Measurements from ENCODE around the gene RPS4Y1. TPM values are rescaled to one million over a fixed set of nuclear protein-coding genes. Genes with fewer than 3 reads are reported as not detected.
"Not testable (repeated sequence)": the region's sequence is repeated elsewhere in the genome, so short reads cannot be mapped to it uniquely, and the experiment has no call there.

Gene RPS4Y1
- total RNA-seq (100 to 1,000 TPM in 2 of 7 donors, not detected in 5; 255 to 286 TPM), polyA plus RNA-seq (100 to 1,000 TPM in 2 of 3 donors, under 1 TPM in 1; 0.50 to 725 (median 552) TPM)
- long read RNA-seq, donor 1, transcript RPS4Y1-201 (7 exons, 1,305 nt) = major isoform, 6 of 7 reads
- long read RNA-seq, donor 1, partial matches to known transcripts = 0 of 7 reads
- long read RNA-seq, donor 1, other reads (novel, unspliced or antisense) = 0 of 7 reads
- long read RNA-seq, donor 2, transcript RPS4Y1-201 (7 exons, 1,305 nt) = major isoform, 194 of 331 reads
- long read RNA-seq, donor 2, transcript RPS4Y1-203 (3 exons, 998 nt) = minor isoform, 21 of 331 reads
- long read RNA-seq, donor 2, partial matches to known transcripts = 113 of 331 reads
- long read RNA-seq, donor 2, other reads (novel, unspliced or antisense) = 0 of 331 reads

DNA sequence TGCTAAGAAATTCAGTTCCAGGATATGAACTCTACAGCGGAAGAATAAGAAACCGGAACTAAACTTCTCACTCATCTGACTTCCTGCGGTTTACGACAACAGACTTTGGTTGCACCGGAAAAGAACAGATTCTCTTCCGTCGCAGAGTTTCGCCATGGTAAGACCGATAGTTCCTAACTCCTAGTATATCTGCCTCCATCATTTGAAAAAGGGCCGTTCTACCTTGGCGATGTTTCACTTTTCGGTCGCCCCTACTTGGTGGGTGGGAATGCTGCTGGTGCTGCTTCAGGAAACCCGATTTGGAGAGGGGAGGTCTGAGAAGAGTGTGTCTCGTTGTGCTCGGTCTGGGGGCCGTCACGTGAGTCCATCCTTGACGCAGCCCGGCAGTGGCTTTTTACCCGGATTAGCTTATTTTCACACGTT lies at the start of gene RPS4Y1:
RPS4Y1 (plus strand) TSS at position 132 of the 423 bp plus-strand sequence; CDS start at position 155, 23 bp downstream.
- peak within 1 kb of the TSS in 3 of 8 donors; percentile 46 to 55 (median 54) for H3K4me3 ChIP-seq

DNA sequence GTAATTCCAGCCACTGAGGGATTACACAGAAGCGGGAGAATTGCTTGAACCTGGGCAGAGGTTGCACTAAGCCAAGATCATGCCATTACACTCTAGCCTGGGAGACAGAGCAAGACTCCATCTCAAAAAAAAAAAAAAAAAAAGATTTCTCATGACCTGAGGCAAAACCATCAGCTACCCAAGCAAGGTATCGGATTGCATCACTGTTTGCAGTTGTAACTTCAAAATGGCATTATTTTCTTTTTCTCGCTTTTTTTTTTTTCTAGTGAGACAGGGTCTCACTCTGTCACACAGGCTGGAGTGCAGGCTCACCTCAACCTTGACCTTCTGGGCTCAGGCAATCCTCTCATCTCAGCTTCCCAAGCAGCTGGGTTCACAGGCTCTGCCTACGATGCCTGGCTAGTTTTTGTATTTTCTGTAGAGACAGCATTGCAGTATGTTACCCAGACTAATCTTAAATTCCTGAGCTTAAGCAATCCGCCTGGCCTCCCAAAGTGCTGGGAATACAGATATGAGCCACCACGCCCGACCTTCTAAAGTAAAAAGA lies 44.4 kb upstream of the RPS4Y1 start:
- intact Hi-C loops (cut with DNase I; ENCODE audit: low total_unique reads) = no loop called here
- no peak for DNase-seq
- H3K36me3 ChIP-seq = no peaks in the 10 kb centered on the region
- no peak overlapping the region for H3K4me3 ChIP-seq
- no peaks in the 10 kb centered on the region for H3K9me3 ChIP-seq
- H3K27ac ChIP-seq = no peak overlapping the region
- H3K4me1 ChIP-seq = no peaks in the 10 kb centered on the region
- TF ChIP-seq POLR2A (IDR thresholded peaks at IDR 0.05) (no peak), CTCF (IDR thresholded peaks at IDR 0.05 in 8 of 11, conservative IDR thresholded peaks at IDR 0.05 in 3 of 11) (no peak), POLR2AphosphoS5 (IDR thresholded peaks at IDR 0.05) (no peak)
- H3K27me3 ChIP-seq (replicated peaks in 1 of 7) = no peaks in the 10 kb centered on the region
- WGBS, 5 donors = 87 to 90% (median 88%) methylated on average over 6 to 7 of the region's 7 CpGs; no CpG with 5 or more reads in 2 of the 5 donors

More for the DNA sequence above, at the start of gene RPS4Y1:
- Histone ChIP-seq H3K9me3 (no peaks in the 10 kb centered on the region), H3K36me3 (peaks cover 0 to 39% (median 0%) of the 10 kb centered on the region in 6 donors), H3K4me1 (peaks cover 0 to 39% (median 17%) of the 10 kb centered on the region in 6 donors), H3K27me3 (replicated peaks in 1 of 7) (no peaks in the 10 kb centered on the region), H3K27ac (peak within 1 kb of the TSS in 3 of 8 donors; percentile 76 to 84 (median 83))
- TF ChIP-seq POLR2A (IDR thresholded peaks at IDR 0.05) (no peak), POLR2AphosphoS5 (IDR thresholded peaks at IDR 0.05) (no peak), CTCF (IDR thresholded peaks at IDR 0.05 in 8 of 11, conservative IDR thresholded peaks at IDR 0.05 in 3 of 11) (no peak)
- intact Hi-C loops (cut with DNase I; ENCODE audit: low total_unique reads) = no loop called here
- DNase-seq = no peak
- 0 to 1% (median 0%) methylated on average over 9 to 22 of the region's 22 CpGs; no CpG with 5 or more reads in 2 of the 5 donors for WGBS, 5 donors

DNA sequence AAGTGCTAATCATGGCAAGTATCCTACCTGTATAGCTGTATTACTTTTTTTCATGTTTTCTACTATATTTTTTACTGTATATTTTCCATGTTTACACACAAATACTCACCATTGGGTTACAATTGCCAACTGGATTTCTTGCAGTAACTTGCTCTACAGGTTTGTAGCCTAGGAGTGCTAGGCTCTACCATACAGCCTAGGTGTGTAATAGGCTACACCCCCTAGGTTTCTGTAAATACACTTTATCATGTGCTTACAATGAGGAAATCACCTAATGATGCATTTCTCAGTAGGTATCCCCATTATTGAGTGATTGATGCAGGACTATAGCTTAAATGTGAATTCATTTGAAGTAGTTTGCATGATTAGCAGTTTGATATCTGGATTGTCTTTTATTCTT lies 43.4 kb upstream of the RPS4Y1 start:
- H3K4me3 ChIP-seq = no peak overlapping the region
- intact Hi-C loops (cut with DNase I; ENCODE audit: low total_unique reads) = no loop called here
- H3K4me1 ChIP-seq = no peaks in the 10 kb centered on the region
- H3K9me3 ChIP-seq = no peaks in the 10 kb centered on the region
- H3K36me3 ChIP-seq = no peaks in the 10 kb centered on the region
- DNase-seq = no peak
- H3K27ac ChIP-seq = no peak overlapping the region
- TF ChIP-seq POLR2A (IDR thresholded peaks at IDR 0.05) = no peak
- TF ChIP-seq POLR2AphosphoS5 (IDR thresholded peaks at IDR 0.05) = no peak
- TF ChIP-seq CTCF (IDR thresholded peaks at IDR 0.05 in 8 of 11, conservative IDR thresholded peaks at IDR 0.05 in 3 of 11) = no peak
- no peaks in the 10 kb centered on the region for H3K27me3 ChIP-seq (replicated peaks in 1 of 7)

DNA sequence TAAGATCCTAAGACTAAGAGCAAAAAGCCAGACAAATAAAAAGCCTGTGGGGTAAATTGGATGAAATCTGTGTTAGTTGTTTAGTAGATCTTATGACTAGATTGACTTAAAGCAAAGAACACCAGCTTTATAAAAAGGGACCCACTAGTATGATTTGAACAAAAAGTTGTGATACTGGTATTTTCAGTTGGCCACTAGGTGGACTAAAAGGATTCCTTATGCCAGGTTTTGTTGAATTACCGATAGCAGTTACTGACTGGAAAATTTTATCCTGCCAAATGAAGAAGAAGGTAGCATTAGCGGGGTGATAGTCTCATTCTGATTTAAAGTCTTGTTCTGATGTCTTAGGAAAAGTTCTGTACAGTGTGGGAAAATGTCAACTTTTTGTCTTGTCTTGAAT lies 41.2 kb upstream of the RPS4Y1 start:
- no peaks in the 10 kb centered on the region for H3K9me3 ChIP-seq
- no peak for DNase-seq
- H3K4me1 ChIP-seq = no peaks in the 10 kb centered on the region
- H3K27ac ChIP-seq = no peak overlapping the region
- no peak overlapping the region for H3K4me3 ChIP-seq
- H3K36me3 ChIP-seq = no peaks in the 10 kb centered on the region
- intact Hi-C loops (cut with DNase I; ENCODE audit: low total_unique reads) = no loop called here
- no peak for TF ChIP-seq POLR2A (IDR thresholded peaks at IDR 0.05)
- peak in 2 of 11 experiments; percentile 15 to 28 for TF ChIP-seq CTCF (IDR thresholded peaks at IDR 0.05 in 8 of 11, conservative IDR thresholded peaks at IDR 0.05 in 3 of 11)
- 45 to 58% (median 48%) methylated on average over 2 of the region's 2 CpGs; no CpG with 5 or more reads in 2 of the 5 donors for WGBS, 5 donors
- H3K27me3 ChIP-seq (replicated peaks in 1 of 7) = no peaks in the 10 kb centered on the region

GRCh38 chrY:2817146-2817896 lies 24.1 kb upstream of the RPS4Y1 start:
- H3K27me3 ChIP-seq (replicated peaks in 1 of 7); intact Hi-C loops (cut with DNase I; ENCODE audit: low total_unique reads); H3K36me3 ChIP-seq; DNase-seq; H3K9me3 ChIP-seq; H3K27ac ChIP-seq; H3K4me3 ChIP-seq; H3K4me1 ChIP-seq: not testable (repeated sequence)
- 81 to 91% (median 82%) methylated on average over 7 to 10 of the region's 10 CpGs; no CpG with 5 or more reads in 2 of the 5 donors for WGBS, 5 donors
